PC-9 (cell line): Measurements from ENCODE around the gene GSE1. TPM values are rescaled to one million over a fixed set of nuclear protein-coding genes. Genes with fewer than 3 reads are reported as not detected.

Experiments
- BruUV-seq: library from RNA; stranded (reverse); fragments of 400-500 nt; replicated peaks from 2 replicates; lab custom pipeline; 2021; lab: Mats Ljungman, UMichigan
- CTCF ChIA-PET: fragments of 300-600 bp; sonication (Branson Sonifier 250); formaldehyde crosslinking; loops from one replicate; lab custom pipeline; 2022; ENCODE audit warnings: antibody characterized with exemption; lab: Charles Lee
- POLR2A ChIA-PET: fragments of 300-600 bp; sonication (Branson Sonifier 250); formaldehyde crosslinking; loops from one replicate; lab custom pipeline; 2022; ENCODE audit warnings: antibody characterized with exemption; ENCODE audit not compliant: unreplicated experiment; lab: Charles Lee
- DNase-seq, 2 experiments: peaks; one replicate each; pipeline versions ENCODE4 v3.0.0 to v3.0.0-alpha.2; 2015 to 2022; ENCODE audit warnings: mixed read lengths in 1 of 2
- H2AFZ ChIP-seq: fragments of 200-600 bp; sonication (generic); 2 replicates; pipeline ENCODE4 v1.8.1; 2017; ENCODE audit warnings: antibody characterized with exemption
- H3F3A ChIP-seq: fragments of 200-600 bp; sonication (generic); 2 replicates; pipeline ENCODE4 v1.8.1; 2017; ENCODE audit warnings: antibody characterized with exemption, mild to moderate bottlenecking, low read depth; ENCODE audit not compliant: insufficient read depth
- H3K27ac ChIP-seq: fragments of 200-600 bp; sonication (generic); 2 replicates; pipeline ENCODE4 v1.6.1; 2016; ENCODE audit warnings: mixed run types
- H3K27me3 ChIP-seq: fragments of 200-600 bp; sonication (generic); 2 replicates; pipeline ENCODE4 v1.6.1; 2016; ENCODE audit warnings: low read depth, mixed run types; ENCODE audit not compliant: insufficient read depth
- H3K36me3 ChIP-seq: fragments of 200-600 bp; sonication (generic); 2 replicates; pipeline ENCODE4 v1.6.1; 2016; ENCODE audit warnings: low read depth, mixed run types
- H3K4me1 ChIP-seq: fragments of 200-600 bp; sonication (generic); replicated peaks from 2 replicates; pipeline ENCODE4 v1.6.1; 2016; ENCODE audit warnings: mixed run types; ENCODE audit not compliant: insufficient read depth
- H3K4me2 ChIP-seq: fragments of 200-600 bp; sonication (generic); 2 replicates; pipeline ENCODE4 v1.6.1; 2017; ENCODE audit warnings: mixed run types
- H3K4me3 ChIP-seq: fragments of 200-600 bp; sonication (generic); 2 replicates; pipeline ENCODE4 v1.6.1; 2016; ENCODE audit warnings: mixed run types
- H3K79me2 ChIP-seq: fragments of 200-600 bp; sonication (generic); 2 replicates; pipeline ENCODE4 v1.6.1; 2017; ENCODE audit warnings: low read depth, mixed run types
- H3K9me2 ChIP-seq: fragments of 200-600 bp; sonication (generic); 2 replicates; pipeline ENCODE4 v1.8.1; 2017; ENCODE audit warnings: mild to moderate bottlenecking; ENCODE audit not compliant: insufficient read depth
- H3K9me3 ChIP-seq: fragments of 200-600 bp; sonication (generic); 2 replicates; pipeline ENCODE4 v1.8.1; 2016; ENCODE audit warnings: low read depth; ENCODE audit not compliant: insufficient read depth
- H4K20me1 ChIP-seq: fragments of 200-600 bp; sonication (generic); 2 replicates; pipeline ENCODE4 v1.8.1; 2017; ENCODE audit not compliant: insufficient read depth
- EZH2 ChIP-seq: fragments of 200-600 bp; sonication (generic); IDR thresholded peaks from 2 replicates; pipeline ENCODE4 v1.8.0; 2017; ENCODE audit warnings: antibody characterized with exemption, low read depth
- intact Hi-C: fragments of 100-400 bp; cut with micrococcal nuclease; formaldehyde crosslinking; loops from one replicate; pipeline ENCODE4 v1.10.0; 2022; ENCODE audit not compliant: unreplicated experiment
- total RNA-seq: library from RNA; stranded (reverse); gene quantifications from 2 replicates; pipeline ENCODE4 v1.2.3, GENCODE V29; 2021
- TF ChIP-seq, protein P1 (sequence below): fragments of 200-600 bp; sonication (generic); conservative IDR thresholded peaks from 2 replicates; pipeline ENCODE4 v1.6.1; 2017; ENCODE audit warnings: mixed run types, antibody characterized with exemption, mild to moderate bottlenecking, moderate library complexity

GSE1 gene
- total RNA-seq, 1 experiment from 2014 or later: 83.5 TPM

DNA sequence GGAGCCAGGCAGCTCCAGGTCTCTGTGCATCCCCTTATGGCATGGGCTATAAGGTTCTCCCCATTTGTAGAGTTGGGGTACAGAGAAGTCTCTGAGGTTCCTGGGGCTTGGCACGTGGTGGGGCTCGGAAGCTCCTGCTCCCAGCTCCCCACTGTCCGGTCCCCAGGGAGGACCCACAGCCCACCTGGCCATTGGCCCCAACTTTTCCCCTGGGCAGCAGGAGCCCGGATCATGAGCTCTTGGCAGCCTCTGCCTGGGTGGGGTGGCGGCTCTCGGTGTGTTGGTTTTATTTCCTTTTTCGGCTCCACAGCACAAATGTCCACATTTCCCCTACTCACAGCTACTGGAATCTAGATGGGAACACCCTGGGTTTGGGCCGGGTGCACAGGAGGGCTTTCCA, 30.5 kb downstream of the GSE1 start:
- no peak overlapping the region for H3K27ac ChIP-seq
- CTCF ChIA-PET: no interaction called here
- no peaks in the 10 kb centered on the region for H3K27me3 ChIP-seq
- H3F3A ChIP-seq: peaks cover 23% of the 10 kb centered on the region
- H3K4me3 ChIP-seq: no peak overlapping the region
- H3K4me2 ChIP-seq: no peak overlapping the region; the same call in 1 of the 2 replicates
- POLR2A ChIA-PET: interaction anchor here (0.6 kb wide), 1 partner anchor 544 kb away, joined by 7 read pairs; no protein-coding TSS in a partner anchor
- no peaks in the 10 kb centered on the region for H3K36me3 ChIP-seq
- no TSS peak for BruUV-seq
- no peak for DNase-seq
- H3K79me2 ChIP-seq: peaks cover 44% of the 10 kb centered on the region
- H4K20me1 ChIP-seq: peaks cover 98% of the 10 kb centered on the region
- H3K4me1 ChIP-seq: peaks cover 36% of the 10 kb centered on the region
- no peaks in the 10 kb centered on the region for H3K9me3 ChIP-seq
- no peak overlapping the region for H2AFZ ChIP-seq
- intact Hi-C loops: loop anchor here (2.0 kb wide), 1 partner anchor 31 kb away; the partner anchor contains the start of gene GSE1
- TF ChIP-seq, protein P1, sequence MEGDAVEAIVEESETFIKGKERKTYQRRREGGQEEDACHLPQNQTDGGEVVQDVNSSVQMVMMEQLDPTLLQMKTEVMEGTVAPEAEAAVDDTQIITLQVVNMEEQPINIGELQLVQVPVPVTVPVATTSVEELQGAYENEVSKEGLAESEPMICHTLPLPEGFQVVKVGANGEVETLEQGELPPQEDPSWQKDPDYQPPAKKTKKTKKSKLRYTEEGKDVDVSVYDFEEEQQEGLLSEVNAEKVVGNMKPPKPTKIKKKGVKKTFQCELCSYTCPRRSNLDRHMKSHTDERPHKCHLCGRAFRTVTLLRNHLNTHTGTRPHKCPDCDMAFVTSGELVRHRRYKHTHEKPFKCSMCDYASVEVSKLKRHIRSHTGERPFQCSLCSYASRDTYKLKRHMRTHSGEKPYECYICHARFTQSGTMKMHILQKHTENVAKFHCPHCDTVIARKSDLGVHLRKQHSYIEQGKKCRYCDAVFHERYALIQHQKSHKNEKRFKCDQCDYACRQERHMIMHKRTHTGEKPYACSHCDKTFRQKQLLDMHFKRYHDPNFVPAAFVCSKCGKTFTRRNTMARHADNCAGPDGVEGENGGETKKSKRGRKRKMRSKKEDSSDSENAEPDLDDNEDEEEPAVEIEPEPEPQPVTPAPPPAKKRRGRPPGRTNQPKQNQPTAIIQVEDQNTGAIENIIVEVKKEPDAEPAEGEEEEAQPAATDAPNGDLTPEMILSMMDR: no peak
- no peak for TF ChIP-seq EZH2
- H3K9me2 ChIP-seq: no peaks in the 10 kb centered on the region

DNA sequence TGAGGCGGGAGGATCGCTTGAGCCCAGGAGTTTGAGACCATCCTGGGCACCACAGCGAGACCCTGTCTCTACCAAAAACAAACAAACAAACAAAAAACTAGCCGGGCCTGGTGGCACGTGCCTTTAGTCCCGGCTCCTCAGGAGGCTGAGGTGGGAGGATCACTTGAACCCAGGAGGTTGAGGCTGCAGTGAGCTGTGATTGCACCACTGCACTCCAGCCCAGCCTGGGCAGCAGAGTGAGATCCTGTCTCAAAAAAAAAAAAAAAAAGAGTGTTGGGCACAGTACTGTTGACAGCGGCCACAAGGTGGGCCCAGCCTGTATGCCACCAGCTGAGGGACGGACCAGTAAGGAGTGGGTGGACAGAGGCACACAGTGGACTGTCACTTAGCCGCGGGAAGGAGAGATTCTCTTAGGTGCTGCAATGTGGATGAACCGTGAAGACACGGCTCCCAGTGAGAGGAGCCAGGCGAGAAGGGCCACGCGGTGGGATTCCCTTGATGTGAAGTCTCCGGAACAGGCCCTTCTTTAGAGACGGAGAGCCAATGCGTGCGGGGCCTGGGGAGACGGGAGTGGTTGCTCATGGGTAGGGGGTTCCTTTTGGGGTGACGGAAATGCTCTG, 31.1 kb downstream of the GSE1 start:
- TF ChIP-seq, protein P1: no peak
- no peak for TF ChIP-seq EZH2
- peaks cover 98% of the 10 kb centered on the region for H4K20me1 ChIP-seq
- no peaks in the 10 kb centered on the region for H3K36me3 ChIP-seq
- H3K4me3 ChIP-seq: no peak overlapping the region
- no peaks in the 10 kb centered on the region for H3K9me3 ChIP-seq
- ChIA-PET POLR2A (interaction anchor here (0.6 kb wide), 1 partner anchor 544 kb away, joined by 7 read pairs; no protein-coding TSS in a partner anchor), CTCF (no interaction called here)
- peaks cover 36% of the 10 kb centered on the region for H3K4me1 ChIP-seq
- no peak overlapping the region for H2AFZ ChIP-seq
- H3K4me2 ChIP-seq: peak overlapping the region; percentile 80
- H3F3A ChIP-seq: peaks cover 28% of the 10 kb centered on the region
- peaks cover 39% of the 10 kb centered on the region for H3K79me2 ChIP-seq
- H3K27ac ChIP-seq: peak overlapping the region; percentile 58; the same call in 1 of the 2 replicates
- no TSS peak for BruUV-seq
- no peak for DNase-seq
- no peaks in the 10 kb centered on the region for H3K9me2 ChIP-seq
- intact Hi-C loops: loop anchor here (2.0 kb wide), 1 partner anchor 31 kb away; the partner anchor contains the start of gene GSE1
- no peaks in the 10 kb centered on the region for H3K27me3 ChIP-seq

DNA sequence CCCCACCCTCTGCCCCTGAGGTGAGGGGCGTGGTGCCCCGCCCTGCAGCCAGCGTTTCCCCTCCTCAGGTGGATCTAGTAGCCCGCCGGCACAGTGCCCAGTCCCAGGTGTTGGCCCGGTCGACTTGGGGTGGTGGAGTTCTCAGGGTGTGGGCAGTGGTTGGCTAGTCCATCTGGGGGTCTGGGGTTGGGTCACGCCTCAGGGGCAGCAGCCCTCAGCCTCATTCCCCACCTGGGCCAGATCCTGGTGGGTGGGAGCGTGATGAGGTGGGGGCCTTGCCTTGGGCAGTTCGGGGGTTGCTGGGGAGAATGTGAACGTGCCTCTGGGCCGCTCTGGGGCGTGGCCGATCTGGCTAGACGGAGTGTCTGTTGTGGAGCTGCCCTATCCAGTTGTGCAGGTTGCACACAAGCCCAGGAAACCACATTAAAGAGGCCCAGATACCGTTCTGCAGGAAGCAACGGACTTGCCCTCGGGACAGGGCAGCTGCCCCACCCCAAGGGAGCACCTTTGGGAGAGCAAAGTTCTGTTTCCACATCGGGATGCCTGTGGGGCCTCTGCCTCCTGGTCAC, 32.0 kb downstream of the GSE1 start:
- H3K4me3 ChIP-seq: peak overlapping the region; percentile 46; the same call in 1 of the 2 replicates
- H3K79me2 ChIP-seq: peaks cover 37% of the 10 kb centered on the region
- peaks cover 36% of the 10 kb centered on the region for H3K4me1 ChIP-seq
- no peaks in the 10 kb centered on the region for H3K9me2 ChIP-seq
- H3K36me3 ChIP-seq: no peaks in the 10 kb centered on the region
- POLR2A ChIA-PET: no interaction called here
- DNase-seq: peak; percentile 90 to 93
- peak overlapping the region; percentile 80 for H3K4me2 ChIP-seq
- no TSS peak for BruUV-seq
- TF ChIP-seq, protein P1: no peak
- no peak for TF ChIP-seq EZH2
- no peaks in the 10 kb centered on the region for H3K9me3 ChIP-seq
- no peak overlapping the region for H2AFZ ChIP-seq
- peaks cover 98% of the 10 kb centered on the region for H4K20me1 ChIP-seq
- H3F3A ChIP-seq: peaks cover 28% of the 10 kb centered on the region
- H3K27me3 ChIP-seq: no peaks in the 10 kb centered on the region
- intact Hi-C loops: loop anchor here (1.0 to 2.0 kb wide), 2 partner anchors 32 to 294 kb away; partner anchors contain the start of gene GSE1
- CTCF ChIA-PET: interaction anchor here (0.8 kb wide), 1 partner anchor 112 kb away, joined by 3 read pairs; no protein-coding TSS in a partner anchor
- peak overlapping the region; percentile 58 for H3K27ac ChIP-seq
